Caco-2 (cell line): Measurements from ENCODE around the gene LRRC74A. TPM values are rescaled to one million over a fixed set of nuclear protein-coding genes. Genes with fewer than 3 reads are reported as not detected.

Experiments
- BruUV-seq: library from RNA; stranded (reverse); fragments of 400-500 nt; replicated peaks from 2 replicates; lab custom pipeline; 2021; lab: Mats Ljungman, UMichigan
- CTCF ChIA-PET: fragments of 300-600 bp; sonication (Branson Sonifier 250); formaldehyde crosslinking; loops from one replicate; lab custom pipeline; 2022; ENCODE audit warnings: antibody characterized with exemption; lab: Charles Lee
- POLR2A ChIA-PET: fragments of 300-600 bp; sonication (Branson Sonifier 250); formaldehyde crosslinking; loops from one replicate; lab custom pipeline; 2022; ENCODE audit warnings: antibody characterized with exemption; lab: Charles Lee
- DNase-seq, 2 experiments: peaks; one replicate each; pipeline versions ENCODE4 v3.0.0 to v3.0.0-alpha.2; 2020 to 2022
- H3K27me3 ChIP-seq: replicated peaks from 2 replicates; pipeline ENCODE4 v1.6.0; 2011; ENCODE audit warnings: low read length; ENCODE audit not compliant: control insufficient read depth, insufficient read depth
- H3K36me3 ChIP-seq: 2 replicates; pipeline ENCODE4 v1.5.1; 2011; ENCODE audit warnings: low read length; ENCODE audit not compliant: control insufficient read depth, insufficient read depth
- H3K4me1 ChIP-seq: fragments of 250-450 bp; sonication (Bioruptor Pico); 2 replicates; pipeline ENCODE4 v1.5.1; 2020; ENCODE audit warnings: mild to moderate bottlenecking
- H3K4me3 ChIP-seq: 2 replicates; pipeline ENCODE4 v1.5.1; 2011; ENCODE audit warnings: low read depth, mild to moderate bottlenecking, control low read depth, low read length
- H3K9me3 ChIP-seq: fragments of 250-450 bp; sonication (Bioruptor Pico); 2 replicates; pipeline ENCODE4 v1.5.1; 2020; ENCODE audit warnings: mild to moderate bottlenecking, moderate library complexity
- H3K27ac Mint-ChIP-seq: one replicate; pipeline ENCODE4 v1.8.0; 2022; ENCODE audit warnings: mixed read lengths; ENCODE audit not compliant: unreplicated experiment
- H3K27me3 Mint-ChIP-seq: one replicate; pipeline ENCODE4 v1.8.0; 2022; ENCODE audit warnings: mixed read lengths; ENCODE audit not compliant: insufficient read depth, unreplicated experiment
- H3K36me3 Mint-ChIP-seq: one replicate; pipeline ENCODE4 v1.8.0; 2022; ENCODE audit warnings: mild to moderate bottlenecking, mixed read lengths; ENCODE audit not compliant: insufficient read depth, unreplicated experiment
- H3K4me1 Mint-ChIP-seq: one replicate; pipeline ENCODE4 v1.8.0; 2022; ENCODE audit warnings: low read depth, mixed read lengths; ENCODE audit not compliant: unreplicated experiment
- H3K4me3 Mint-ChIP-seq: one replicate; pipeline ENCODE4 v1.8.0; 2022; ENCODE audit warnings: mild to moderate bottlenecking, moderate library complexity, mixed read lengths; ENCODE audit not compliant: unreplicated experiment
- H3K9me3 Mint-ChIP-seq: one replicate; pipeline ENCODE4 v1.8.0; 2022; ENCODE audit warnings: mixed read lengths; ENCODE audit not compliant: unreplicated experiment
- intact Hi-C: fragments of 100-400 bp; cut with micrococcal nuclease; formaldehyde crosslinking; loops from one replicate; pipeline ENCODE4 v1.10.0; 2022; ENCODE audit not compliant: unreplicated experiment
- total RNA-seq: library from RNA; stranded (reverse); gene quantifications from 2 replicates; pipeline ENCODE4 v1.2.3, GENCODE V29; 2022
- TF ChIP-seq, protein P1 (sequence below), 2 experiments: fragments of 200-600 bp in 1 of 2; IDR thresholded peaks; 1 replicate in 1 of 2; 2 replicates in 1 of 2; pipeline versions ENCODE4 v1.5.1 to v1.8.0; 2011 to 2022; ENCODE audit warnings: antibody characterized with exemption in 1 of 2, control low read depth in 1 of 2, inconsistent platforms in 1 of 2, low read depth in 1 of 2, low read length in 1 of 2, mild to moderate bottlenecking in 1 of 2, moderate library complexity in 1 of 2; ENCODE audit not compliant: insufficient read depth in 1 of 2, severe bottlenecking in 1 of 2, unreplicated experiment in 1 of 2

LRRC74A gene
- total RNA-seq, 1 experiment from 2014 or later = not detected

- intact Hi-C loops = no loop called here
- no peak overlapping the region for H3K27ac Mint-ChIP-seq
Measured at GRCh38 chr14:76882651-76883050, 56.4 kb downstream of the LRRC74A start.

GRCh38 chr14:76883447-76883846 lies 57.2 kb downstream of the LRRC74A start:
- H3K27me3 ChIP-seq = no peaks in the 10 kb centered on the region
- H3K36me3 ChIP-seq = no peaks in the 10 kb centered on the region
- intact Hi-C loops = no loop called here
- H3K9me3 Mint-ChIP-seq = no peaks in the 10 kb centered on the region
- ChIA-PET POLR2A (no interaction called here), CTCF (no interaction called here)
- no peak overlapping the region for H3K4me3 Mint-ChIP-seq
- no peaks in the 10 kb centered on the region for H3K27me3 Mint-ChIP-seq
- H3K4me3 ChIP-seq = no peak overlapping the region
- H3K4me1 Mint-ChIP-seq = no peaks in the 10 kb centered on the region
- H3K27ac Mint-ChIP-seq = no peak overlapping the region
- BruUV-seq = no TSS peak
- no peaks in the 10 kb centered on the region for H3K4me1 ChIP-seq
- DNase-seq = no peak
- no peaks in the 10 kb centered on the region for H3K36me3 Mint-ChIP-seq
- H3K9me3 ChIP-seq = no peaks in the 10 kb centered on the region
- TF ChIP-seq, protein P1, sequence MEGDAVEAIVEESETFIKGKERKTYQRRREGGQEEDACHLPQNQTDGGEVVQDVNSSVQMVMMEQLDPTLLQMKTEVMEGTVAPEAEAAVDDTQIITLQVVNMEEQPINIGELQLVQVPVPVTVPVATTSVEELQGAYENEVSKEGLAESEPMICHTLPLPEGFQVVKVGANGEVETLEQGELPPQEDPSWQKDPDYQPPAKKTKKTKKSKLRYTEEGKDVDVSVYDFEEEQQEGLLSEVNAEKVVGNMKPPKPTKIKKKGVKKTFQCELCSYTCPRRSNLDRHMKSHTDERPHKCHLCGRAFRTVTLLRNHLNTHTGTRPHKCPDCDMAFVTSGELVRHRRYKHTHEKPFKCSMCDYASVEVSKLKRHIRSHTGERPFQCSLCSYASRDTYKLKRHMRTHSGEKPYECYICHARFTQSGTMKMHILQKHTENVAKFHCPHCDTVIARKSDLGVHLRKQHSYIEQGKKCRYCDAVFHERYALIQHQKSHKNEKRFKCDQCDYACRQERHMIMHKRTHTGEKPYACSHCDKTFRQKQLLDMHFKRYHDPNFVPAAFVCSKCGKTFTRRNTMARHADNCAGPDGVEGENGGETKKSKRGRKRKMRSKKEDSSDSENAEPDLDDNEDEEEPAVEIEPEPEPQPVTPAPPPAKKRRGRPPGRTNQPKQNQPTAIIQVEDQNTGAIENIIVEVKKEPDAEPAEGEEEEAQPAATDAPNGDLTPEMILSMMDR (IDR thresholded peaks at IDR 0.05; ENCODE audit: insufficient read depth in 1 of 2, low read depth in 1 of 2, low read length in 1 of 2, severe bottlenecking in 1 of 2, unreplicated experiment in 1 of 2) = no peak

More at GRCh38 chr14:76882651-76883050, 56.4 kb downstream of the LRRC74A start:
- no peaks in the 10 kb centered on the region for H3K9me3 Mint-ChIP-seq
- H3K27me3 ChIP-seq = no peaks in the 10 kb centered on the region
- no peak overlapping the region for H3K4me3 Mint-ChIP-seq
- H3K4me1 Mint-ChIP-seq = no peaks in the 10 kb centered on the region
- H3K36me3 Mint-ChIP-seq = no peaks in the 10 kb centered on the region
- H3K9me3 ChIP-seq = no peaks in the 10 kb centered on the region
- ChIA-PET POLR2A (no interaction called here), CTCF (no interaction called here)
- H3K27me3 Mint-ChIP-seq = no peaks in the 10 kb centered on the region
- DNase-seq = no peak
- no TSS peak for BruUV-seq
- TF ChIP-seq, protein P1 (IDR thresholded peaks at IDR 0.05; ENCODE audit: insufficient read depth in 1 of 2, low read depth in 1 of 2, low read length in 1 of 2, severe bottlenecking in 1 of 2, unreplicated experiment in 1 of 2) = no peak
- no peaks in the 10 kb centered on the region for H3K4me1 ChIP-seq
- no peak overlapping the region for H3K4me3 ChIP-seq
- H3K36me3 ChIP-seq = no peaks in the 10 kb centered on the region

DNA sequence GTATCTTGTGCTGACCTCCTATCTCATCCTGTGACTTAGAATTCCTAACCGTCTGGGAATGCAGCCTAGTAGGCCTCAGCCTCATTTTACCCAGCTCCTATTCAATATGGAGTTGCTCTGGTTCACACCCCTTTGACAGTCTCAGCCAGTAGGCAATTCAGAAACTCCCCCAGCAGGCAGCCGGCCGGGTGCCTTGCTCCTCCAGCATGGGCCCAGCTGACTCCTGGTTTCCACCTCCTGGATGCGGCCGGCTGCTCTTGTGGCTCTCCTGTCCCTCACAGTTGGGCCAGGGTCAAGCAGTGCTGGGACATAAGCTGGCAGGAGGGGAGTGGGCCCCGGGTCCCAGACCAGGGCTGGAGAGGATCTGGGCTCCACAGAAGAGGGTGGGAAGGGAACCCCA lies 58.2 kb downstream of the LRRC74A start:
- Histone ChIP-seq H3K9me3 (no peaks in the 10 kb centered on the region), H3K4me1 (no peaks in the 10 kb centered on the region), H3K27me3 (no peaks in the 10 kb centered on the region), H3K36me3 (no peaks in the 10 kb centered on the region), H3K4me3 (no peak overlapping the region)
- Mint-ChIP-seq H3K27ac (no peak overlapping the region), H3K36me3 (no peaks in the 10 kb centered on the region), H3K27me3 (no peaks in the 10 kb centered on the region), H3K4me1 (no peaks in the 10 kb centered on the region), H3K4me3 (no peak overlapping the region), H3K9me3 (no peaks in the 10 kb centered on the region)
- BruUV-seq = no TSS peak
- ChIA-PET CTCF (no interaction called here), POLR2A (no interaction called here)
- TF ChIP-seq, protein P1 (IDR thresholded peaks at IDR 0.05; ENCODE audit: insufficient read depth in 1 of 2, low read depth in 1 of 2, low read length in 1 of 2, severe bottlenecking in 1 of 2, unreplicated experiment in 1 of 2) = no peak
- no peak for DNase-seq
- intact Hi-C loops = no loop called here
